ENCODE data around the gene CYP26C1.

DNA sequence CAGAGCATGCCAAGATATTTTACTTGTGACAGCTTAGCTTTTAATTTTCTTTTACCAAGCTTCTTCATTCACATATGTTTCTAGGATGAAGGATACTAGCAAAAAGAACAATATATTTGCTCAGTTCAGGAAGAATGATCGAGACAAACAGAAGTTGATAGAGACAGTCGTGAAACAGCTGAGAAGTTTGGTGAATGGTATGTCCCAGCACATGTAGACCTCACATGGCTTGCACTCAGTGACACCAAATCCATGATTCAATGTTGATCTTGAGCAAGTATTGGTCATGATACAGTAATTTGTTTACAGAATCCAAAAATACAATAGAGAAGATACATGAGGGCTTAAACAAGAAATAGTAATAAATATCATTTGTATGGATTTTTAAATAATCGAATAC, 2.5 kb upstream of the CYP26C1 start:
- TF ChIP-seq POLR2AphosphoS5 (IDR thresholded peaks at IDR 0.05; ENCODE audit: low read depth): no peak
- TF ChIP-seq CTCF (IDR thresholded peaks at IDR 0.05; ENCODE audit: insufficient read depth, low read length): no peak
